Neuronal stem cell (in vitro differentiated cells): ENCODE results near the gene CDA.

Experiments used
- DNase-seq: peaks from one replicate; pipeline ENCODE4 v3.0.0-alpha.2; 2013; ENCODE audit warnings: low spot score
- H2AFZ ChIP-seq: one replicate; pipeline ENCODE4 v1.6.1; 2013; ENCODE audit warnings: mild to moderate bottlenecking, low read length, inconsistent platforms
- H2AK5ac ChIP-seq: 2 replicates; pipeline ENCODE4 v1.6.1; 2013; ENCODE audit warnings: low read depth, mild to moderate bottlenecking, inconsistent platforms, low read length, moderate library complexity, mixed read lengths
- H2BK120ac ChIP-seq: 2 replicates; pipeline ENCODE4 v1.6.1; 2013; ENCODE audit warnings: low read depth, mild to moderate bottlenecking, inconsistent platforms, low read length, moderate library complexity, mixed read lengths
- H2BK12ac ChIP-seq: one replicate; pipeline ENCODE4 v1.6.1; 2013; ENCODE audit warnings: low read length, inconsistent platforms
- H2BK15ac ChIP-seq: 2 replicates; pipeline ENCODE4 v1.6.1; 2013; ENCODE audit warnings: mild to moderate bottlenecking, low read length, inconsistent platforms, mixed read lengths
- H2BK5ac ChIP-seq: one replicate; pipeline ENCODE4 v1.6.1; 2013; ENCODE audit warnings: inconsistent platforms, mild to moderate bottlenecking, low read length, moderate library complexity
- H3K14ac ChIP-seq: one replicate; pipeline ENCODE4 v1.6.1; 2013; ENCODE audit warnings: low read length, inconsistent platforms
- H3K18ac ChIP-seq: 2 replicates; pipeline ENCODE4 v1.6.1; 2013; ENCODE audit warnings: low read length, inconsistent platforms
- H3K23ac ChIP-seq: 2 replicates; pipeline ENCODE4 v1.6.1; 2013; ENCODE audit warnings: low read depth, mild to moderate bottlenecking, mixed read lengths, low read length, inconsistent platforms; ENCODE audit not compliant: poor library complexity
- H3K27ac ChIP-seq: replicated peaks from 3 replicates; pipeline ENCODE4 v1.5.1; 2013; ENCODE audit warnings: low read length, inconsistent platforms
- H3K27me3 ChIP-seq, 3 experiments: 2 replicates each; pipeline ENCODE4 v1.6.1; 2013; ENCODE audit warnings: low read length in 3 of 3, mild to moderate bottlenecking in 2 of 3, inconsistent platforms in 1 of 3, low read depth in 1 of 3, mixed read lengths in 1 of 3, moderate library complexity in 1 of 3; ENCODE audit not compliant: control insufficient read depth in 3 of 3, insufficient read depth in 3 of 3
- H3K36me3 ChIP-seq, 2 donors: replicated peaks in 1 of 2; 2 replicates each; pipeline ENCODE4 v1.6.1; 2013; ENCODE audit warnings: low read length in 2 of 2; ENCODE audit not compliant: control insufficient read depth in 2 of 2, insufficient read depth in 2 of 2
- H3K4ac ChIP-seq: 2 replicates; pipeline ENCODE4 v1.6.1; 2013; ENCODE audit warnings: inconsistent platforms, mild to moderate bottlenecking, low read length, moderate library complexity
- H3K4me1 ChIP-seq, 2 donors: 1 replicate in 1 of 2; 2 replicates in 1 of 2; pipeline ENCODE4 v1.6.1; 2013; ENCODE audit warnings: low read length in 2 of 2, low read depth in 1 of 2; ENCODE audit not compliant: control insufficient read depth in 2 of 2, insufficient read depth in 1 of 2
- H3K4me2 ChIP-seq: one replicate; pipeline ENCODE4 v1.6.1; 2013; ENCODE audit warnings: mild to moderate bottlenecking, low read length, inconsistent platforms; ENCODE audit not compliant: insufficient read depth, poor library complexity, severe bottlenecking
- H3K4me3 ChIP-seq, 2 donors: 2 replicates each; pipeline ENCODE4 v1.5.1; 2013; ENCODE audit warnings: low read length in 2 of 2, mild to moderate bottlenecking in 2 of 2, inconsistent platforms in 1 of 2, moderate library complexity in 1 of 2
- H3K79me1 ChIP-seq: one replicate; pipeline ENCODE4 v1.6.1; 2013; ENCODE audit warnings: low read depth, mild to moderate bottlenecking, inconsistent platforms, low read length, moderate library complexity
- H3K9ac ChIP-seq: one replicate; pipeline ENCODE4 v1.6.1; 2013; ENCODE audit warnings: mild to moderate bottlenecking, low read depth, low read length, inconsistent platforms; ENCODE audit not compliant: poor library complexity
- H3K9me3 ChIP-seq, 2 donors: replicated peaks in 1 of 2; 2 replicates each; pipeline versions ENCODE3 to v1.6.1; 2013; ENCODE audit warnings: low read length in 2 of 2, mild to moderate bottlenecking in 2 of 2, inconsistent platforms in 1 of 2, low read depth in 1 of 2, mixed read lengths in 1 of 2, moderate library complexity in 1 of 2; ENCODE audit not compliant: control insufficient read depth in 2 of 2, insufficient read depth in 1 of 2
- H4K8ac ChIP-seq: one replicate; pipeline ENCODE4 v1.6.1; 2013; ENCODE audit warnings: low read depth, mild to moderate bottlenecking, inconsistent platforms, low read length, moderate library complexity
- H4K91ac ChIP-seq: one replicate; pipeline ENCODE4 v1.6.1; 2013; ENCODE audit warnings: low read length, low read depth, mild to moderate bottlenecking, inconsistent platforms; ENCODE audit not compliant: poor library complexity
- WGBS, 2 donors: extraction: QIAGEN DNeasy Blood & Tissue Kit; methylation state at CpG; one replicate each; pipeline ENCODE4 v1.1.7; 2013; ENCODE audit warnings: missing lambda C conversion rate in 2 of 2, mixed read lengths in 1 of 2; ENCODE audit not compliant: insufficient read length in 2 of 2, insufficient replicate concordance in 1 of 2; ENCODE audit errors: extremely low coverage in 2 of 2; 5-methylcytosine and 5-hydroxymethylcytosine counted together

The CDA gene

GRCh38 chr1:20658166-20658915 lies 69.4 kb downstream of the CDA start:
- no peak for DNase-seq
- Histone ChIP-seq H4K91ac (no peak overlapping the region), H2BK12ac (no peak overlapping the region), H2BK15ac (no peak overlapping the region), H2AK5ac (no peak overlapping the region), H3K9ac (no peak overlapping the region), H3K4me2 (no peak overlapping the region), H2BK120ac (no peak overlapping the region), H3K14ac (no peak overlapping the region), H3K4ac (no peak overlapping the region), H3K27me3 (no peaks in the 10 kb centered on the region), H3K9me3 (no peaks in the 10 kb centered on the region), H2AFZ (no peak overlapping the region), H3K18ac (no peak overlapping the region), H3K36me3 (peaks cover 31 to 65% of the 10 kb centered on the region in 2 donors), H4K8ac (no peak overlapping the region), H3K79me1 (peaks cover 8% of the 10 kb centered on the region), H3K4me1 (peaks cover 8 to 11% of the 10 kb centered on the region in 2 donors), H3K4me3 (no peak overlapping the region), H3K23ac (no peak overlapping the region), H2BK5ac (no peak overlapping the region), H3K27ac (no peak overlapping the region)
- no CpG with 5 or more reads among the region's 16 CpGs for WGBS, 2 donors

GRCh38 chr1:20660363-20660762 lies 71.5 kb downstream of the CDA start:
- Histone ChIP-seq H3K4me2 (peak overlapping the region; percentile 75), H3K23ac (no peak overlapping the region), H3K4me1 (peaks cover 8 to 11% of the 10 kb centered on the region in 2 donors), H2AK5ac (no peak overlapping the region), H3K18ac (no peak overlapping the region), H3K9ac (peak overlapping the region; percentile 95), H3K27ac (no peak overlapping the region), H2BK120ac (no peak overlapping the region), H3K79me1 (peaks cover 8% of the 10 kb centered on the region), H3K9me3 (no peaks in the 10 kb centered on the region), H3K36me3 (peaks cover 23 to 46% of the 10 kb centered on the region in 2 donors), H3K27me3 (no peaks in the 10 kb centered on the region), H3K14ac (no peak overlapping the region), H4K8ac (no peak overlapping the region), H2BK12ac (no peak overlapping the region), H2AFZ (no peak overlapping the region), H2BK5ac (no peak overlapping the region), H3K4me3 (peak overlapping the region; percentile 88 to 98), H3K4ac (no peak overlapping the region), H2BK15ac (no peak overlapping the region), H4K91ac (no peak overlapping the region)
- DNase-seq: no peak
- WGBS, 2 donors: no CpG with 5 or more reads among the region's 3 CpGs

- no peaks in the 10 kb centered on the region for H3K27me3 ChIP-seq
- peak overlapping the region; percentile 95 for H3K9ac ChIP-seq
- no peak overlapping the region for H2BK120ac ChIP-seq
- no peak for DNase-seq
- H3K18ac ChIP-seq: peak overlapping the region; percentile 91
- peak overlapping the region; percentile 88 to 98 for H3K4me3 ChIP-seq
- H3K79me1 ChIP-seq: peaks cover 8% of the 10 kb centered on the region
- H3K14ac ChIP-seq: peak overlapping the region; percentile 83
- H2AK5ac ChIP-seq: peak overlapping the region; percentile 49
- H3K27ac ChIP-seq: no peak overlapping the region
- H2AFZ ChIP-seq: peak overlapping the region; percentile 86
- H4K91ac ChIP-seq: no peak overlapping the region
- no peak overlapping the region for H2BK12ac ChIP-seq
- H3K23ac ChIP-seq: peak overlapping the region; percentile 99
- H2BK5ac ChIP-seq: peak overlapping the region; percentile 45
- H3K36me3 ChIP-seq: peaks cover 18 to 41% of the 10 kb centered on the region in 2 donors
- H2BK15ac ChIP-seq: no peak overlapping the region
- H3K4me2 ChIP-seq: peak overlapping the region; percentile 75
- H3K4ac ChIP-seq: no peak overlapping the region
- H3K9me3 ChIP-seq: no peaks in the 10 kb centered on the region
- peaks cover 8 to 11% of the 10 kb centered on the region in 2 donors for H3K4me1 ChIP-seq
- H4K8ac ChIP-seq: no peak overlapping the region
- no CpG with 5 or more reads among the region's 20 CpGs for WGBS, 2 donors
Measured at GRCh38 chr1:20660847-20661206, 71.9 kb downstream of the CDA start.

DNA sequence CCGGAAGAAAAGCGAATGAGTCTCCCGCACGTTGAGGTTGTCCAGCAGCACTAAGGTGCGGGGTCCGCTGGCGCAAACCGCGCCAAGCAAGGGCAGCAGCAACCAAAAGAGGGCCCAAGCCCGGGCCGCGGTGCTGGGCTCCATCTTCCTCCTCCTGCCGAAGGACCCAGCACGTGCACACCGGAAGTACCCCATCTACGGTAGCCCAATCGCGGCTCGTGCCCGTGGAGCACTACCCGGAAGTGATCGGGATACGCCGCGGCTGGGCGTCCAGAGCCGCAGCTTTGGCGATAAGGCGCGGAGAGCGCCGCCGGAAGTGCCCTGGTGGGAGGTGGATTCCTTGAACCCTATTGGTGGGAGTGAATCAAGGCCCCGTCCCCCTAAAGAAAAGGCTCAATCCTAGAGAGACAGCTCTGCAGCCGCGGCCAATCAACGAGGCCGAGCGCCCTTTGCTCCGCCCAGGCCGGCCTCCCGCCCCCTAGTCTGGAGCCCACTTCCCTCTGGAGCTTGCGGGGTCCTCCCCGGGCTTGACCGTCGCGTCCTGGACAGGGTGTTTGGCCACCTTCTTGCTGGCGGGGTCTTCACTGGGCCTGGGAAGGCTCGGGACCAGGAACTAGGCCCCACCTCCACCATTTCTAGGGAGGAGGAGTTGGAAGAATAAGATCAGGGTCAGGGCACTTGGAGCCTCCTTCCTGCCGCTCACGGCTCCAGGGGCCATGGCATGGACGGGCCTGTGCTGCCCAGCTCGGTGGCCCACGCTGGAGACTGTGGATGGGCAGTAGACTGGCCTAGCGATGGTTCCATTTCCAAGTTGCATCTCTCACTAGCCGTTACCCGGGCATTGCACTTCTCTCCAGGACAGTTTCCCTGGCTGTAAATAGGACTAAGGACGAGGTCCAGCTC lies 72.6 kb downstream of the CDA start, which contains the start of gene DDOST:
DDOST (minus strand) TSS at position 163 of the 903 bp plus-strand sequence; CDS start at position 144, 19 bp downstream.
- H2BK5ac ChIP-seq: peak within 1 kb of the TSS; percentile 45
- H3K4me2 ChIP-seq: peak within 1 kb of the TSS; percentile 85
- peak within 1 kb of the TSS; percentile 49 for H2AK5ac ChIP-seq
- peak; percentile 97 for DNase-seq
- peaks cover 8 to 11% of the 10 kb centered on the region in 2 donors for H3K4me1 ChIP-seq
- peak within 1 kb of the TSS; percentile 97 for H3K9ac ChIP-seq
- H4K91ac ChIP-seq: no peak within 1 kb of the TSS
- H3K18ac ChIP-seq: peak within 1 kb of the TSS; percentile 96
- H2BK12ac ChIP-seq: no peak within 1 kb of the TSS
- peak within 1 kb of the TSS; percentile 86 for H2AFZ ChIP-seq
- peak within 1 kb of the TSS; percentile 83 for H3K14ac ChIP-seq
- no peak within 1 kb of the TSS for H2BK15ac ChIP-seq
- peak within 1 kb of the TSS; percentile 88 to 98 for H3K4me3 ChIP-seq
- WGBS, 2 donors: no CpG with 5 or more reads among the region's 58 CpGs
- H3K4ac ChIP-seq: no peak within 1 kb of the TSS
- peak within 1 kb of the TSS; percentile 99 for H3K23ac ChIP-seq
- H2BK120ac ChIP-seq: no peak within 1 kb of the TSS
- H3K9me3 ChIP-seq: no peaks in the 10 kb centered on the region
- peaks cover 8% of the 10 kb centered on the region for H3K79me1 ChIP-seq
- H4K8ac ChIP-seq: peak within 1 kb of the TSS; percentile 44
- H3K27ac ChIP-seq: peak within 1 kb of the TSS; percentile 60
- peaks cover 12 to 35% of the 10 kb centered on the region in 2 donors for H3K36me3 ChIP-seq
- no peaks in the 10 kb centered on the region for H3K27me3 ChIP-seq
